NCI-H2081 treated with DMSO at 0.1 percent for 48 hours (cell line): ENCODE results near the gene CROCC.

ENCODE experiments used
- DNase-seq: peaks from one replicate; lab custom pipeline; 2025; lab: John Stamatoyannopoulos, UW

Gene CROCC

DNA sequence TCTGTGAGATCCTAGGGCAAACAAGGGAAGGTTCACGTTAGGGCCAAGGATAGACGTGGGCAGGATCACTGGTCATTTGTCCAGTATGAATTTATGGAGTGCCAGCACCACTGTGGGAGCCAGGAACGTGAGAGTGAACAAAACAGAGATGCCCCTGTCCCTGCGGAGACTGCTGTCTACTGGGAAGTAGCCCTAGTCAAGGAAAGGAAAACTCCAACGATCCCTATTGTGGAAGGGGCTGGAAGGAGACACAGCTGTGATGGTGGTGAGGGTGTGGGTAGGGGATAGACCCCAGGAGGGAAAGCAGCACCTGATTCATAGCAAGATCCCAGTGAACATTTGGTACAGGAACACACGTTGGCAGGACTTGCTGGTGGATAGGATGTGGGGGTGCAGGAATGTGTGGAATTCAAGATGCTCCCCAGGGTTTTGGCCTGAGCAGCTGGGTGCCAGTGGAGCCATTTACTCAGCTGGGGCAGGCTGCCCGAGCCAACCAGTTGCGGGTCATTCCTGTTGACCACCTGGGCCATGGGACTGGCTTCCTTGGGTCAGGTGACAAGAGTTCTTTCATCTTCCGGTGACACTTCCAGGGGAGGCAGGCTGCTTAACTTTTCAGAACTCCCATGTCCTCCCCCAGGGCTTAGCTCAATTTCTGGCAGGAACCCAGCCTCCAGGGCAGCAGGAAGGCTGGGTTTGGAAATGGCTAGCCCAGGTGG is 91.2 kb downstream of the CROCC start:
- no peak for DNase-seq

DNA sequence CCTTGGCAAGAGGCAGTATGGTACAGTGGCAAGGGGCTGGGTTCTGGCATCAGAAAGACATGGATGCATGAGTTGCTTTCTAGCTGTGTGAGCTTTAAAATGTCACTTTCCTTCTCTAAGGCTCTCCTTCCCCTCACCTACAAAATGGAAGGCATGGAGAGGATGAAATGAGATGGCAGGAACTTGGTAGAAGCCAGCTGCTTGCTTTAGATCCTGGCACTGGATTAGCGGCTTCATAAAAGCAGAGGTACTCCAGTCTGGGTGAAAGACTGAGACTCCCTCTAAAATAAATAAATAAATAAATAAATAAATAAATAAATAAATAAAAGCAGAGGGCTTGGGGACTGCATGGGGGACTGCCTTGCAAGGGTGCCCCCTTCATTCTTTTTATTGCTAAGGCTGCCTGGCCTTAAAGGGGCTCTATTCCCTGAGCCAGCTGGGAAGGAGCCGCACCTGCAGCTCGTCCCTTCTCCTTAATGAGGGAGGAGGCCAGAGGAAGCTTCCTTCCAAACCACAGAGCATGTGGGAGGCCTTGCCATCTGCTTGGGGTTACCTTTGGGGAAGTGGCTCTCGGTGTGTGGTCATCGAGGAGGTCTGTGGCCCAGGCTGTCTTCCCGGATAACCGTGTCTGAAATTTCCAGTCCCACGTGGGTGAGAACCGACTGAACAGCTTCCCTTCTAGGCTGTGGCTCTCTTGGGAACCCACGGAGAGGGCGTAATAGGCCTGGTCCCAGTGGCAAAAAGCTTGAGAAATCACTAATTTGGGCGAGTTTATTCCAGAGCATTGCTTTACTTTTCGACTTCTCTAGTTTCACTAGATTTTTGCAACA is 92.0 kb downstream of the CROCC start:
- DNase-seq, result no peak

DNA sequence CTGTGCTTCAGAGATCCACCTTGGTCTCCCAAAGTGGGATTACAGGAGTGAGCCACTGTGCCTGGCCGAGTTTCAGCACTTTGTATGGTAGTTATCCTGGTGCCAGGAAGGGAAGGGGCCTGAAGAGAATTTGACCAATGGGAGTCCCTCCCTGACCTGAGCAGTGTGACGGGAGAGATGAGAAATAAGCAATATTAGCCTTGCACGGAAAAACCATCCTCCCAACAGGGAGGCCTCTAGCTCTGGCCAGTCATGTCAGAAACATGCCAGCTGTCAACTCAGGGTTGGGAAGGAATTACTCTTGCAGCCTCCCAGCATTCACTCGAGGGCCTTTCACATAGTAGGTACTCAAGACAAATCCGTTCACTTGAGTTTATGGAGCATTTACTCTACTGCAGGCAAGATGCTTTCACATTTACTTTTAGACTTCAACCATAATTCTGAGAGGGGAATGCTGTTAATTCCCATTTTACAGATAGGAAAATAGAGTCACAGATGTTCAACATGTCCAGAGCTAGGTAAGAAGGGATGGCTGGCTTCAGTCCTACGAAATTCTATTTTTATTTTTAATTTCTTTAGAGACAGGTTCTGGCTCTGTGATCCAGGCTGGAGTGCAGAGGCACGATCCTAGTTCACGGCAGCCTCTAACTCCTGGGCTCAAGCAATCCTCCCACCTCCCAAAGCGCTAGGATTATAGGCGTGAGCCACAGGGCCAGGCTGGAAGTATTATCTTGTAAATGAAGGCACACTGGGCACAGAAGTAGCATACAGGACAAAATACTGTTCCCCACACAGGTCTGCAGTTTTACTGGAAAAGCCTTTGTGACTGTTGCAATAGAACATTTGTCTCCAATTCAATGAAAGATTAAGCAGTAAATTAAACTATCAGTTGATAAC is 93.2 kb downstream of the CROCC start:
- DNase-seq, result no peak

GRCh38 chr1:17016317-17016661 is 94.6 kb downstream of the CROCC start:
- no peak for DNase-seq

DNA sequence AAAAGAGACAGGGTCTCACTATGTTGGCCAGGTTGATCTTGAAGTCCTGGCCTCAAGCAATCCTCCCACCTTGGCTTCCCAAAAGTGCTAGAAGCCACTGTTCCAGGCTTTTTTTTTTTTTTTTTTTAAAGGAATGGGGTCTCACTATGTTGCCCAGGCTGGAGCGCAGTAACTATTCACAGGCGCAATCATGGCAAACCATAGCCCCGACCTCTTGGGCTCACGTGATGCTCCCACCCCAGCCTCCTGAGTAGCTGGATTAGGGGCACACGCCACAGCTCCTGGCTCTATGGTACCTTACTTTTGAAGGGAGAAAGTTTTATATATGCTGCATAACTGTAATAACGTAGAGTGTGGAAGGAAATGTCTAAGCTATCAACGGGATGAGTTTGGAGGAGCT is 95.7 kb downstream of the CROCC start:
- DNase-seq, result no peak

GRCh38 chr1:17018849-17019248 is 97.1 kb downstream of the CROCC start:
- DNase-seq, result no peak

- no peak for DNase-seq
These were observed 98.8 kb downstream of the CROCC start for GRCh38 chr1:17020502-17020901.

DNA sequence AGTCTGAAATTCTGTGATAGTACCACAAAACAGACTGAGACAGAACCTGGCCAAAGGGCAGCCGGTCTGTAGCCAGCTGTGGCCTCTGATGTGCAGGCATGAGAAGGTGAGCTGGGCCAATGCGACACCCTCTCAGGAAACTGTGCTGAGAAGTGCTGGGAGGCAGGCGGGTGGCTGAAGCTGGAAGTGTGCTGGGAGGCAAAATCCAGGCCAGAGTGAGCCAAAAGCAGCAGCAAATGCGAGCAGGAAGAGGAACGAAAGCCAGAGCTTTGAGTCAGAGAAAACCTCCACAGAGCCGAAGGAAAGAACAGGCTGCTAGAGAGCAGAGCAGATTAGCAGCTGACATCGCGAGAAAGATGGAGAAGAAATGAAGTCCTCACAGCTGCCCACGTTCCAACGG is 100.2 kb downstream of the CROCC start:
- DNase-seq, result no peak
